ENCODE data around the gene MAFB. TPM values are rescaled to one million over a fixed set of nuclear protein-coding genes. Genes with fewer than 3 reads are reported as not detected.

Gene MAFB
- polyA plus RNA-seq, 3 donors = 113 to 161 (median 134) TPM

- Histone ChIP-seq H3K27me3 (ENCODE audit: control insufficient read depth in 2 of 2, insufficient read depth in 2 of 2, low read length in 2 of 2) (no peaks in the 10 kb centered on the region), H3K9me3 (replicated peaks in 1 of 2; ENCODE audit: control insufficient read depth in 1 of 2, insufficient read depth in 1 of 2, low read length in 2 of 2) (no peaks in the 10 kb centered on the region), H3K4me3 (replicated peaks in 1 of 3; ENCODE audit: low read depth in 2 of 3, low read length in 3 of 3) (no peak overlapping the region), H3K9ac (ENCODE audit: insufficient read depth, low read length, poor library complexity, severe bottlenecking) (no peak overlapping the region), H3K4me1 (ENCODE audit: control insufficient read depth in 1 of 2, insufficient read depth in 2 of 2, low read length in 2 of 2) (no peaks in the 10 kb centered on the region), H3K4me2 (replicated peaks; ENCODE audit: extremely low read depth, low read length, poor library complexity, severe bottlenecking) (no peak overlapping the region), H3K79me2 (ENCODE audit: insufficient read depth, low read length) (no peaks in the 10 kb centered on the region), H3K27ac (ENCODE audit: low read depth in 1 of 2, low read length in 2 of 2) (no peak overlapping the region), H3K36me3 (replicated peaks in 1 of 2; ENCODE audit: control insufficient read depth in 1 of 2, insufficient read depth in 2 of 2, low read length in 2 of 2) (no peaks in the 10 kb centered on the region), H4K20me1 (ENCODE audit: insufficient read depth, low read length) (no peaks in the 10 kb centered on the region), H2AFZ (ENCODE audit: insufficient read depth, low read depth, low read length, poor library complexity, severe bottlenecking) (no peak overlapping the region)
- Mint-ChIP-seq H3K27me3 (ENCODE audit: low read depth in 3 of 3) (peaks cover 14 to 24% (median 14%) of the 10 kb centered on the region in 3 donors), H3K9me3 (peaks cover 0 to 1% (median 0%) of the 10 kb centered on the region in 7 donors), H3K4me1 (no peaks in the 10 kb centered on the region), H3K4me3 (no peak overlapping the region), H3K27ac (no peak overlapping the region), H3K36me3 (no peaks in the 10 kb centered on the region)
- TF ChIP-seq, protein P1, sequence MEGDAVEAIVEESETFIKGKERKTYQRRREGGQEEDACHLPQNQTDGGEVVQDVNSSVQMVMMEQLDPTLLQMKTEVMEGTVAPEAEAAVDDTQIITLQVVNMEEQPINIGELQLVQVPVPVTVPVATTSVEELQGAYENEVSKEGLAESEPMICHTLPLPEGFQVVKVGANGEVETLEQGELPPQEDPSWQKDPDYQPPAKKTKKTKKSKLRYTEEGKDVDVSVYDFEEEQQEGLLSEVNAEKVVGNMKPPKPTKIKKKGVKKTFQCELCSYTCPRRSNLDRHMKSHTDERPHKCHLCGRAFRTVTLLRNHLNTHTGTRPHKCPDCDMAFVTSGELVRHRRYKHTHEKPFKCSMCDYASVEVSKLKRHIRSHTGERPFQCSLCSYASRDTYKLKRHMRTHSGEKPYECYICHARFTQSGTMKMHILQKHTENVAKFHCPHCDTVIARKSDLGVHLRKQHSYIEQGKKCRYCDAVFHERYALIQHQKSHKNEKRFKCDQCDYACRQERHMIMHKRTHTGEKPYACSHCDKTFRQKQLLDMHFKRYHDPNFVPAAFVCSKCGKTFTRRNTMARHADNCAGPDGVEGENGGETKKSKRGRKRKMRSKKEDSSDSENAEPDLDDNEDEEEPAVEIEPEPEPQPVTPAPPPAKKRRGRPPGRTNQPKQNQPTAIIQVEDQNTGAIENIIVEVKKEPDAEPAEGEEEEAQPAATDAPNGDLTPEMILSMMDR (IDR thresholded peaks at IDR 0.05) = no peak
- no peak for DNase-seq
- intact Hi-C loops (cut with micrococcal nuclease) = no loop called here
- 92% methylated on average over 2 of the region's 3 CpGs for WGBS (ENCODE audit: insufficient coverage)
These were observed 30.5 kb downstream of the MAFB start for GRCh38 chr20:40658509-40658908.

GRCh38 chr20:40657526-40657925 is 31.5 kb downstream of the MAFB start:
- H3K4me1 ChIP-seq (ENCODE audit: control insufficient read depth in 1 of 2, insufficient read depth in 2 of 2, low read length in 2 of 2) = no peaks in the 10 kb centered on the region
- Mint-ChIP-seq H3K4me1 (no peaks in the 10 kb centered on the region), H3K27ac (no peak overlapping the region), H3K9me3 (peaks cover 0 to 1% (median 0%) of the 10 kb centered on the region in 7 donors), H3K27me3 (ENCODE audit: low read depth in 3 of 3) (peaks cover 14 to 20% (median 19%) of the 10 kb centered on the region in 3 donors), H3K36me3 (no peaks in the 10 kb centered on the region), H3K4me3 (peak overlapping the region in 1 of 2 donors; percentile 36)
- no peak overlapping the region for H3K4me2 ChIP-seq (replicated peaks; ENCODE audit: extremely low read depth, low read length, poor library complexity, severe bottlenecking)
- H3K36me3 ChIP-seq (replicated peaks in 1 of 2; ENCODE audit: control insufficient read depth in 1 of 2, insufficient read depth in 2 of 2, low read length in 2 of 2) = no peaks in the 10 kb centered on the region
- no peaks in the 10 kb centered on the region for H3K27me3 ChIP-seq (ENCODE audit: control insufficient read depth in 2 of 2, insufficient read depth in 2 of 2, low read length in 2 of 2)
- TF ChIP-seq, protein P1 (IDR thresholded peaks at IDR 0.05) = no peak
- no peak for DNase-seq
- no peaks in the 10 kb centered on the region for H3K9me3 ChIP-seq (replicated peaks in 1 of 2; ENCODE audit: control insufficient read depth in 1 of 2, insufficient read depth in 1 of 2, low read length in 2 of 2)
- no peak overlapping the region for H3K4me3 ChIP-seq (replicated peaks in 1 of 3; ENCODE audit: low read depth in 2 of 3, low read length in 3 of 3)
- H4K20me1 ChIP-seq (ENCODE audit: insufficient read depth, low read length) = no peaks in the 10 kb centered on the region
- intact Hi-C loops (cut with micrococcal nuclease) = no loop called here
- WGBS (ENCODE audit: insufficient coverage) = 93% methylated on average over 2 of the region's 4 CpGs
- no peaks in the 10 kb centered on the region for H3K79me2 ChIP-seq (ENCODE audit: insufficient read depth, low read length)
- H3K27ac ChIP-seq (ENCODE audit: low read depth in 1 of 2, low read length in 2 of 2) = no peak overlapping the region
- H2AFZ ChIP-seq (ENCODE audit: insufficient read depth, low read depth, low read length, poor library complexity, severe bottlenecking) = no peak overlapping the region
- no peak overlapping the region for H3K9ac ChIP-seq (ENCODE audit: insufficient read depth, low read length, poor library complexity, severe bottlenecking)

Data from CD14-positive monocyte (primary cell).